Renal cortical epithelial cell (primary cell): ENCODE measurements around the gene CHRM5. TPM values are rescaled to one million over a fixed set of nuclear protein-coding genes. Genes with fewer than 3 reads are reported as not detected.
"Not testable (repeated sequence)": the region's sequence is repeated elsewhere in the genome, so short reads cannot be mapped to it uniquely, and the experiment has no call there.

Source experiments
- DNase-seq: peaks from one replicate; pipeline ENCODE4 v3.0.0-alpha.2; 2011; ENCODE audit warnings: low read depth
- total RNA-seq: library from RNA; depleted of rRNA; stranded (reverse); fragments of >200 nt; gene quantifications from 2 replicates; pipeline ENCODE4 v1.2.3, GENCODE V29; 2014

Gene CHRM5
- total RNA-seq, 1 donor from 2014 or later = 0.05 TPM

- DNase-seq = no peak
Observed at GRCh38 chr15:33987444-33987843, 19.1 kb downstream of the CHRM5 start.

- DNase-seq = peak; percentile 40
Observed at GRCh38 chr15:33988384-33988783, 20.1 kb downstream of the CHRM5 start.

GRCh38 chr15:33994005-33994615 is 25.8 kb downstream of the CHRM5 start:
- peak; percentile 38 for DNase-seq

- not testable (repeated sequence) for DNase-seq
Observed at GRCh38 chr15:33995666-33996065, 27.4 kb downstream of the CHRM5 start.

- peak; percentile 28 for DNase-seq
Observed at GRCh38 chr15:34001536-34001935, 33.2 kb downstream of the CHRM5 start.

- no peak for DNase-seq
Observed at GRCh38 chr15:34006381-34006780, 38.1 kb downstream of the CHRM5 start.

- no peak for DNase-seq
Observed at GRCh38 chr15:34009656-34010055, 41.4 kb downstream of the CHRM5 start.

GRCh38 chr15:34010921-34011320 is 42.6 kb downstream of the CHRM5 start:
- no peak for DNase-seq

GRCh38 chr15:34011481-34011880 is 43.2 kb downstream of the CHRM5 start:
- DNase-seq = peak; percentile 11

GRCh38 chr15:34012461-34013028 is 44.2 kb downstream of the CHRM5 start:
- DNase-seq = peak; percentile 75

GRCh38 chr15:34013746-34014145 is 45.4 kb downstream of the CHRM5 start:
- DNase-seq = no peak

GRCh38 chr15:34014556-34014955 is 46.3 kb downstream of the CHRM5 start:
- DNase-seq = peak; percentile 86

GRCh38 chr15:34018021-34018645 is 49.8 kb downstream of the CHRM5 start:
- DNase-seq = no peak

GRCh38 chr15:34018738-34019137 is 50.4 kb downstream of the CHRM5 start:
- not testable (repeated sequence) for DNase-seq

GRCh38 chr15:34019369-34019990 is 51.2 kb downstream of the CHRM5 start:
- DNase-seq = no peak

- DNase-seq = no peak
Observed at GRCh38 chr15:34023907-34024306, 55.6 kb downstream of the CHRM5 start.

GRCh38 chr15:34025252-34025651 is 57.0 kb downstream of the CHRM5 start:
- DNase-seq = no peak

GRCh38 chr15:34027606-34028005 is 59.3 kb downstream of the CHRM5 start:
- no peak for DNase-seq

- DNase-seq = no peak
Observed at GRCh38 chr15:34031987-34032760, 63.9 kb downstream of the CHRM5 start.

- DNase-seq = peak; percentile 25
Observed at GRCh38 chr15:34038023-34038870, 70.0 kb downstream of the CHRM5 start.
